Activated B cell treated with CpG ODN at 0.5 μM for 24 hours (primary cell): ENCODE data around the gene LGALS9. TPM values are rescaled to one million over a fixed set of nuclear protein-coding genes. Genes with fewer than 3 reads are reported as not detected.

Source experiments
- ATAC-seq: fragments of 200-7000 bp; cut with Tn5 transposase; one replicate; pipeline ENCODE4 v1.10.0; 2021; ENCODE audit warnings: low read depth, mild to moderate bottlenecking, moderate library complexity
- CTCF ChIA-PET: fragments of 350-600 bp; sonication (Branson Sonifier 250); formaldehyde crosslinking; loops from one replicate; lab custom pipeline; 2021; ENCODE audit warnings: antibody characterized with exemption; lab: Charles Lee
- POLR2A ChIA-PET: fragments of 350-600 bp; sonication (Branson Sonifier 250); formaldehyde crosslinking; loops from one replicate; lab custom pipeline; 2021; ENCODE audit warnings: antibody characterized with exemption; lab: Charles Lee
- DNase-seq: peaks from one replicate; pipeline ENCODE4 v3.0.0; 2022
- H3K27ac Mint-ChIP-seq: one replicate; pipeline ENCODE4 v1.8.0; 2020; ENCODE audit warnings: mixed read lengths
- H3K27me3 Mint-ChIP-seq: one replicate; pipeline ENCODE4 v1.8.0; 2021; ENCODE audit warnings: mixed read lengths
- H3K36me3 Mint-ChIP-seq: one replicate; pipeline ENCODE4 v1.8.0; 2021; ENCODE audit warnings: low read depth, mixed read lengths
- H3K4me1 Mint-ChIP-seq: one replicate; pipeline ENCODE4 v1.8.0; 2021; ENCODE audit warnings: mixed read lengths
- H3K4me3 Mint-ChIP-seq: one replicate; pipeline ENCODE4 v1.8.0; 2020; ENCODE audit warnings: mild to moderate bottlenecking, mixed read lengths
- H3K9me3 Mint-ChIP-seq: one replicate; pipeline ENCODE4 v1.8.0; 2020; ENCODE audit warnings: mixed read lengths
- CTCF ChIP-seq: fragments of 200-600 bp; IDR thresholded peaks from one replicate; pipeline ENCODE4 v1.8.0; 2022; ENCODE audit warnings: antibody characterized with exemption, mild to moderate bottlenecking
- intact Hi-C: fragments of 100-400 bp; cut with micrococcal nuclease; formaldehyde crosslinking; loops from one replicate; pipeline ENCODE4 v1.15.1; 2024
- total RNA-seq: library from RNA; stranded (reverse); gene quantifications from 2 replicates; pipeline ENCODE4 v1.2.3, GENCODE V29; 2022

The LGALS9 gene
- total RNA-seq, 1 donor from 2014 or later, result 79.9 TPM

- ATAC-seq, result no peak
- Mint-ChIP-seq H3K36me3 (peaks cover 76% of the 10 kb centered on the region), H3K4me3 (no peak overlapping the region), H3K9me3 (no peaks in the 10 kb centered on the region), H3K27ac (no peak overlapping the region), H3K27me3 (no peaks in the 10 kb centered on the region), H3K4me1 (peaks cover 7% of the 10 kb centered on the region)
- DNase-seq, result no peak
- ChIA-PET POLR2A (no interaction called here), CTCF (interaction anchor here (0.9 to 1.6 kb wide), 2 partner anchors 13 to 39 kb away, joined by 3 read pairs; no protein-coding TSS in a partner anchor)
- intact Hi-C loops, result no loop called here
- no peak for TF ChIP-seq CTCF
These were observed 14.6 kb upstream of the LGALS9 start for GRCh38 chr17:27616414-27616813.

GRCh38 chr17:27618417-27618816 lies 12.6 kb upstream of the LGALS9 start:
- no peaks in the 10 kb centered on the region for H3K27me3 Mint-ChIP-seq
- no peak overlapping the region for H3K27ac Mint-ChIP-seq
- H3K36me3 Mint-ChIP-seq, result peaks cover 78% of the 10 kb centered on the region
- DNase-seq (no peak), ATAC-seq (no peak)
- ChIA-PET CTCF (no interaction called here), POLR2A (no interaction called here)
- intact Hi-C loops, result no loop called here
- H3K4me3 Mint-ChIP-seq, result no peak overlapping the region
- no peaks in the 10 kb centered on the region for H3K9me3 Mint-ChIP-seq
- TF ChIP-seq CTCF, result no peak
- H3K4me1 Mint-ChIP-seq, result peaks cover 21% of the 10 kb centered on the region

GRCh38 chr17:27620721-27621120 lies 10.3 kb upstream of the LGALS9 start:
- Mint-ChIP-seq H3K27ac (no peak overlapping the region), H3K4me1 (peaks cover 21% of the 10 kb centered on the region), H3K9me3 (no peaks in the 10 kb centered on the region), H3K27me3 (no peaks in the 10 kb centered on the region), H3K4me3 (no peak overlapping the region), H3K36me3 (peaks cover 69% of the 10 kb centered on the region)
- TF ChIP-seq CTCF, result no peak
- no peak for DNase-seq
- POLR2A ChIA-PET, result no interaction called here
- intact Hi-C loops, result no loop called here
- CTCF ChIA-PET, result no interaction called here
- ATAC-seq, result no peak

- CTCF ChIA-PET, result no interaction called here
- no peak for TF ChIP-seq CTCF
- ATAC-seq (no peak), DNase-seq (no peak)
- Mint-ChIP-seq H3K4me1 (peaks cover 21% of the 10 kb centered on the region), H3K36me3 (peaks cover 68% of the 10 kb centered on the region), H3K4me3 (no peak overlapping the region), H3K9me3 (peaks cover 2% of the 10 kb centered on the region), H3K27me3 (no peaks in the 10 kb centered on the region), H3K27ac (no peak overlapping the region)
- intact Hi-C loops, result no loop called here
- POLR2A ChIA-PET, result no interaction called here
These were observed 9.5 kb upstream of the LGALS9 start for GRCh38 chr17:27621536-27621935.

GRCh38 chr17:27621942-27622559 lies 8.9 kb upstream of the LGALS9 start:
- H3K9me3 Mint-ChIP-seq, result peaks cover 2% of the 10 kb centered on the region
- DNase-seq (no peak), ATAC-seq (no peak)
- ChIA-PET POLR2A (no interaction called here), CTCF (interaction anchor here (2.4 kb wide), 1 partner anchor 19 kb away, joined by 5 read pairs; no protein-coding TSS in a partner anchor)
- TF ChIP-seq CTCF, result no peak
- no peaks in the 10 kb centered on the region for H3K27me3 Mint-ChIP-seq
- no peak overlapping the region for H3K4me3 Mint-ChIP-seq
- H3K27ac Mint-ChIP-seq, result no peak overlapping the region
- H3K36me3 Mint-ChIP-seq, result peaks cover 66% of the 10 kb centered on the region
- intact Hi-C loops, result no loop called here
- H3K4me1 Mint-ChIP-seq, result peaks cover 21% of the 10 kb centered on the region
